ENCODE data around the gene PLEKHG4B. TPM values are rescaled to one million over a fixed set of nuclear protein-coding genes. Genes with fewer than 3 reads are reported as not detected.
"Not testable (repeated sequence)": the region's sequence is repeated elsewhere in the genome, so short reads cannot be mapped to it uniquely, and the experiment has no call there.

Gene PLEKHG4B
- total RNA-seq, 1 experiment from 2014 or later: 0.28 TPM

DNA sequence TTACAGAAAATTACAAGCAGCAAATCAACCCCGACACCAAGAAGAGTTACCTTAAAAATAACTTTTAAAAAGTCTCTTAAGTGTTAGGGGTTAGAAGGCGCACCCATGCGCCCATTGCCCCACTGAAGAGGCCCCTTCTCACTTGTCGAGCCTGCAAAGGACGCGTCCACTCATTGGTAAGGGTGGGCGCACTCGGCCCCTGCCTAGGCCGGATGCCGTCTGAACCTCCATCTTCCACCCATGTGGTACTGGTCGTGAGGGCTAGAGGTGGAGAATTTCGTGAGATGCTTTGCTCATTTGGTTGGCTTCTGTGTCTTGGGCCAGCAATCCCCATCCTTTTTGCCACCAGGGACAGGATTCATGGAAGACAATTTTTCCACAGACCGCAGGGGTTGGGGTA lies 71.9 kb downstream of the PLEKHG4B start:
- no peak for DNase-seq (ENCODE audit: low spot score)
- no peaks in the 10 kb centered on the region for H3K36me3 ChIP-seq (ENCODE audit: insufficient read depth, low read length, poor library complexity, severe bottlenecking)
- H3K4me3 ChIP-seq (ENCODE audit: low read depth, low read length, poor library complexity, severe bottlenecking): no peak overlapping the region
- H3K9me3 ChIP-seq (ENCODE audit: low read depth, low read length, poor library complexity, severe bottlenecking): no peaks in the 10 kb centered on the region
- H3K27ac ChIP-seq (ENCODE audit: low read depth, low read length, poor library complexity, severe bottlenecking): no peak overlapping the region
- POLR2A ChIA-PET (ENCODE audit: low non-redundant PET): no interaction called here
- TF ChIP-seq EZH2 (IDR thresholded peaks at IDR 0.05; ENCODE audit: borderline replicate concordance, low read depth, low read length, poor library complexity, severe bottlenecking): no peak
- TF ChIP-seq, protein P1, sequence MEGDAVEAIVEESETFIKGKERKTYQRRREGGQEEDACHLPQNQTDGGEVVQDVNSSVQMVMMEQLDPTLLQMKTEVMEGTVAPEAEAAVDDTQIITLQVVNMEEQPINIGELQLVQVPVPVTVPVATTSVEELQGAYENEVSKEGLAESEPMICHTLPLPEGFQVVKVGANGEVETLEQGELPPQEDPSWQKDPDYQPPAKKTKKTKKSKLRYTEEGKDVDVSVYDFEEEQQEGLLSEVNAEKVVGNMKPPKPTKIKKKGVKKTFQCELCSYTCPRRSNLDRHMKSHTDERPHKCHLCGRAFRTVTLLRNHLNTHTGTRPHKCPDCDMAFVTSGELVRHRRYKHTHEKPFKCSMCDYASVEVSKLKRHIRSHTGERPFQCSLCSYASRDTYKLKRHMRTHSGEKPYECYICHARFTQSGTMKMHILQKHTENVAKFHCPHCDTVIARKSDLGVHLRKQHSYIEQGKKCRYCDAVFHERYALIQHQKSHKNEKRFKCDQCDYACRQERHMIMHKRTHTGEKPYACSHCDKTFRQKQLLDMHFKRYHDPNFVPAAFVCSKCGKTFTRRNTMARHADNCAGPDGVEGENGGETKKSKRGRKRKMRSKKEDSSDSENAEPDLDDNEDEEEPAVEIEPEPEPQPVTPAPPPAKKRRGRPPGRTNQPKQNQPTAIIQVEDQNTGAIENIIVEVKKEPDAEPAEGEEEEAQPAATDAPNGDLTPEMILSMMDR (conservative IDR thresholded peaks at IDR 0.05; ENCODE audit: low read depth, low read length): no peak
- intact Hi-C loops (cut with micrococcal nuclease; ENCODE audit: unreplicated experiment): no loop called here
- no peaks in the 10 kb centered on the region for H3K27me3 ChIP-seq (replicated peaks; ENCODE audit: insufficient read depth, low read depth, low read length, poor library complexity)
- H3K4me1 ChIP-seq (ENCODE audit: insufficient read depth, low read length, poor library complexity, severe bottlenecking): no peaks in the 10 kb centered on the region
- BruUV-seq (replicated peaks): no TSS peak
- CTCF ChIA-PET: no interaction called here

DNA sequence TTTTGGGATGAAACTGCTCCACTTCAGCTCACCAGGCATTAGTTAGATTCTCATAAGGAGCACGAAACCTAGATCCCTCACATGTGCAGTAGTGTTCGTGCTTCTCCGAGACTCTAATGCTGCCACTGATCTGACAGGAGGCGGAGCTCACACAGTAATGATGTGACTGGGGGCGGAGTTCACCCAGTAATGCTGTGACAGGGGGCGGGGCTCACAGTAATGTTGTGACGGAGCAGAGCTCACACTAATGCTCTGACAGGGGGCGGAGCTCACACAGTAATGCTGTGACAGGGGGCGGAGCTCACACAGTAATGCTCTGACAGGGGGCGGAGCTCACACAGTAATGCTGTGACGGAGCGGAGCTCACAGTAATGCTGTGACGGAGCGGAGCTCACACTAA lies 72.3 kb downstream of the PLEKHG4B start:
- TF ChIP-seq, protein P1 (conservative IDR thresholded peaks at IDR 0.05; ENCODE audit: low read depth, low read length): no peak
- no peak for TF ChIP-seq EZH2 (IDR thresholded peaks at IDR 0.05; ENCODE audit: borderline replicate concordance, low read depth, low read length, poor library complexity, severe bottlenecking)
- Histone ChIP-seq H3K36me3 (ENCODE audit: insufficient read depth, low read length, poor library complexity, severe bottlenecking) (no peaks in the 10 kb centered on the region), H3K27ac (ENCODE audit: low read depth, low read length, poor library complexity, severe bottlenecking) (no peak overlapping the region), H3K4me1 (ENCODE audit: insufficient read depth, low read length, poor library complexity, severe bottlenecking) (no peaks in the 10 kb centered on the region), H3K9me3 (ENCODE audit: low read depth, low read length, poor library complexity, severe bottlenecking) (no peaks in the 10 kb centered on the region), H3K27me3 (replicated peaks; ENCODE audit: insufficient read depth, low read depth, low read length, poor library complexity) (no peaks in the 10 kb centered on the region), H3K4me3 (ENCODE audit: low read depth, low read length, poor library complexity, severe bottlenecking) (no peak overlapping the region)
- DNase-seq (ENCODE audit: low spot score): no peak
- CTCF ChIA-PET: no interaction called here
- intact Hi-C loops (cut with micrococcal nuclease; ENCODE audit: unreplicated experiment): no loop called here
- BruUV-seq (replicated peaks): no TSS peak
- POLR2A ChIA-PET (ENCODE audit: low non-redundant PET): no interaction called here

DNA sequence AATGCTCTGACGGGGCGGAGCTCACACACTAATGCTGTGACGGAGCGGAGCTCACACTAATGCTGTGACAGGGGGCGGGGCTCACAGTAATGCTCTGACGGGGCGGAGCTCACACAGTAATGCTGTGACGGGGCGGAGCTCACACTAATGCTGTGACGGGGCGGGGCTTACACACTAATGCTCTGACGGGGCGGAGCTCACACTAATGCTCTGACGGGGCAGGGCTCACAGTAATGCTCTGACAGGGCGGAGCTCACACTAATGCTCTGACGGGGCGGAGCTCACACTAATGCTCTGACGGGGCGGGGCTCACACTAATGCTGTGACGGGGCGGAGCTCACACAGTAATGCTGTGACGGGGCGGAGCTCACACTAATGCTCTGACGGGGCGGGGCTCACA lies 72.8 kb downstream of the PLEKHG4B start:
- H3K9me3 ChIP-seq (ENCODE audit: low read depth, low read length, poor library complexity, severe bottlenecking); CTCF ChIA-PET; DNase-seq (ENCODE audit: low spot score); H3K4me3 ChIP-seq (ENCODE audit: low read depth, low read length, poor library complexity, severe bottlenecking); intact Hi-C loops (cut with micrococcal nuclease; ENCODE audit: unreplicated experiment); BruUV-seq (replicated peaks); POLR2A ChIA-PET (ENCODE audit: low non-redundant PET); H3K27ac ChIP-seq (ENCODE audit: low read depth, low read length, poor library complexity, severe bottlenecking); H3K36me3 ChIP-seq (ENCODE audit: insufficient read depth, low read length, poor library complexity, severe bottlenecking); H3K4me1 ChIP-seq (ENCODE audit: insufficient read depth, low read length, poor library complexity, severe bottlenecking); H3K27me3 ChIP-seq (replicated peaks; ENCODE audit: insufficient read depth, low read depth, low read length, poor library complexity): not testable (repeated sequence)

DNA sequence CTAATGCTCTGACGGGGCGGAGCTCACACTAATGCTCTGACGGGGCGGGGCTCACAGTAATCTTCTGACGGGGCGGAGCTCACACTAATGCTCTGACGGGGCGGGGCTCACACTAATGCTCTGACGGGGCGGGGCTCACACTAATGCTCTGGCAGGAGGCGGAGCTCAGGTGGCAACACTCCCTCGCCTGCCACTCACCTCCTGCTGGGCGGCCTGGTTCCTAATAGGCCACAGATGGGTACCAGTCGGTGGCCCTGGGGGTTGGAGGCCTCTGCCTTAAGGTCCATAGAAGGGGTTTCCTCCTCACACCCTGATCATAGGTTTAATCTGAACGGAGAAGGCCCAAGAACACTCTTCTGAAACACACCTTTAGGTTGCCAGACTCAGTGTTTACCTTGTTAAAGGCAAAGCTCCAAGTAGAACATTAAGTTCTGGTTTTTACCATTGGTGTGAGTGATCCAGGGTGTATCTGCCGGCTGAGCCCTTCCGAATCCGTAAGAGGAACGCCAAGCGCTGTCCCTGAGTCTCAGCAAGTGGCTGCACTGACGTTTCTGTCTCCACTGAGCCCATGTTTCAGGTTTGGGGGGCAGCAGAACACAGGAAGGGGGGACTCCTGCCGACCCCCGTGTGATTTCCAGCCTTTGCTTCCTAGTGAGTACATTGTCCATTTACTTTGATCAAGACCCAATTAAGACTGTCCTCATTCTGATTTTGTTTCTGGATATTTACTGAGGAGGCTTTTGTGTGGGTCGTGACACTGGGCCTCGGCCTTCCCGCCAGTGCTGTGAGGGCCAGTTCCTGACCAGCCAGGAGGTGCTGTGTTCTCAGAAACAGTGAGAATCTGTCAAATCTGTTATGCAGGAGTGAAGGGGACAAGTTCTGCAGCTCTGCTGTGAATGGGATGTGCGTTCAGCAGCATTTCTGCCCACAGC lies 74.7 kb downstream of the PLEKHG4B start:
- no peak for TF ChIP-seq EZH2 (IDR thresholded peaks at IDR 0.05; ENCODE audit: borderline replicate concordance, low read depth, low read length, poor library complexity, severe bottlenecking)
- TF ChIP-seq, protein P1 (conservative IDR thresholded peaks at IDR 0.05; ENCODE audit: low read depth, low read length): no peak
- intact Hi-C loops (cut with micrococcal nuclease; ENCODE audit: unreplicated experiment): no loop called here
- Histone ChIP-seq H3K27ac (ENCODE audit: low read depth, low read length, poor library complexity, severe bottlenecking) (no peak overlapping the region), H3K9me3 (ENCODE audit: low read depth, low read length, poor library complexity, severe bottlenecking) (no peaks in the 10 kb centered on the region), H3K36me3 (ENCODE audit: insufficient read depth, low read length, poor library complexity, severe bottlenecking) (no peaks in the 10 kb centered on the region), H3K4me3 (ENCODE audit: low read depth, low read length, poor library complexity, severe bottlenecking) (no peak overlapping the region), H3K4me1 (ENCODE audit: insufficient read depth, low read length, poor library complexity, severe bottlenecking) (no peaks in the 10 kb centered on the region), H3K27me3 (replicated peaks; ENCODE audit: insufficient read depth, low read depth, low read length, poor library complexity) (no peaks in the 10 kb centered on the region)
- no peak for DNase-seq (ENCODE audit: low spot score)
- CTCF ChIA-PET: no interaction called here
- POLR2A ChIA-PET (ENCODE audit: low non-redundant PET): no interaction called here
- no TSS peak for BruUV-seq (replicated peaks)

Data from A673 (cell line).